Neural progenitor cell (in vitro differentiated cells): Measurements from ENCODE around the gene PRR7. TPM values are rescaled to one million over a fixed set of nuclear protein-coding genes. Genes with fewer than 3 reads are reported as not detected.
A peak's percentile ranks its signal among the peaks of the same experiment; 100 is the strongest.

Source experiments
- DNase-seq: peaks from one replicate; pipeline ENCODE4 v3.0.0-alpha.2; 2016; ENCODE audit warnings: low spot score
- H2AFZ ChIP-seq: fragments of 200-600 bp; sonication (generic); replicated peaks from 2 replicates; pipeline ENCODE4 v1.6.1; 2016; ENCODE audit warnings: antibody characterized with exemption
- H3F3A ChIP-seq: fragments of 200-600 bp; sonication (generic); 2 replicates; pipeline ENCODE4 v1.6.1; 2016; ENCODE audit warnings: antibody characterized with exemption, low read depth
- H3K27ac ChIP-seq: fragments of 200-600 bp; sonication (generic); 2 replicates; pipeline ENCODE4 v1.5.1; 2016; ENCODE audit warnings: mild to moderate bottlenecking
- H3K27me3 ChIP-seq: fragments of 200-600 bp; sonication (generic); 2 replicates; pipeline ENCODE4 v1.6.1; 2016; ENCODE audit warnings: mild to moderate bottlenecking, moderate library complexity
- H3K36me3 ChIP-seq: fragments of 200-600 bp; sonication (generic); 2 replicates; pipeline ENCODE4 v1.5.1; 2016
- H3K4me1 ChIP-seq: fragments of 200-600 bp; sonication (generic); 2 replicates; pipeline ENCODE4 v1.6.1; 2016; ENCODE audit warnings: mixed run types
- H3K4me2 ChIP-seq: fragments of 200-600 bp; sonication (generic); 2 replicates; pipeline ENCODE4 v1.6.1; 2016
- H3K4me3 ChIP-seq: fragments of 200-600 bp; sonication (generic); 2 replicates; pipeline ENCODE4 v1.5.1; 2016
- H3K79me2 ChIP-seq: fragments of 200-600 bp; sonication (generic); 2 replicates; pipeline ENCODE4 v1.6.1; 2016; ENCODE audit warnings: low read depth
- H3K9ac ChIP-seq: fragments of 200-600 bp; sonication (generic); 2 replicates; pipeline ENCODE4 v1.6.1; 2016
- H3K9me3 ChIP-seq: fragments of 200-600 bp; sonication (generic); 2 replicates; pipeline ENCODE4 v1.5.1; 2016; ENCODE audit warnings: low read depth
- H4K20me1 ChIP-seq: fragments of 200-600 bp; sonication (generic); 2 replicates; pipeline ENCODE4 v1.6.1; 2016; ENCODE audit warnings: low read depth
- H3K27ac Mint-ChIP-seq: 3 replicates; pipeline ENCODE4 v1.8.0; 2021; ENCODE audit warnings: mixed read lengths
- H3K27me3 Mint-ChIP-seq: 2 replicates; pipeline ENCODE4 v1.8.0; 2022; ENCODE audit warnings: low read depth, mild to moderate bottlenecking, inconsistent platforms, moderate library complexity, mixed read lengths; ENCODE audit not compliant: insufficient read depth
- H3K36me3 Mint-ChIP-seq: 3 replicates; pipeline ENCODE4 v1.8.0; 2021; ENCODE audit warnings: mixed read lengths
- H3K4me1 Mint-ChIP-seq: 3 replicates; pipeline ENCODE4 v1.8.0; 2021; ENCODE audit warnings: mixed read lengths
- H3K4me3 Mint-ChIP-seq: 3 replicates; pipeline ENCODE4 v1.8.0; 2021; ENCODE audit warnings: mild to moderate bottlenecking, moderate library complexity, mixed read lengths
- H3K9me3 Mint-ChIP-seq: 3 replicates; pipeline ENCODE4 v1.8.0; 2020; ENCODE audit warnings: mixed read lengths
- EZH2 ChIP-seq: fragments of 200-600 bp; sonication (generic); IDR thresholded peaks from 2 replicates; pipeline ENCODE4 v1.6.1; 2017; ENCODE audit warnings: antibody characterized with exemption, mild to moderate bottlenecking, moderate library complexity
- EZH2phosphoT487 ChIP-seq: fragments of 200-600 bp; sonication (generic); IDR thresholded peaks from 2 replicates; pipeline ENCODE4 v1.6.1; 2017; ENCODE audit warnings: antibody characterized with exemption
- total RNA-seq: library from RNA; depleted of rRNA; stranded (reverse); fragments of >200 nt; gene quantifications from 2 replicates; pipeline ENCODE4 v1.2.3, GENCODE V29; 2015; ENCODE audit warnings: low replicate concordance
- TF ChIP-seq, protein P1 (sequence below): fragments of 200-600 bp; sonication (generic); IDR thresholded peaks from 2 replicates; pipeline ENCODE4 v1.5.1; 2017; ENCODE audit warnings: antibody characterized with exemption, mild to moderate bottlenecking

PRR7 gene
- total RNA-seq, 1 donor from 2014 or later, result 4.5 TPM

DNA sequence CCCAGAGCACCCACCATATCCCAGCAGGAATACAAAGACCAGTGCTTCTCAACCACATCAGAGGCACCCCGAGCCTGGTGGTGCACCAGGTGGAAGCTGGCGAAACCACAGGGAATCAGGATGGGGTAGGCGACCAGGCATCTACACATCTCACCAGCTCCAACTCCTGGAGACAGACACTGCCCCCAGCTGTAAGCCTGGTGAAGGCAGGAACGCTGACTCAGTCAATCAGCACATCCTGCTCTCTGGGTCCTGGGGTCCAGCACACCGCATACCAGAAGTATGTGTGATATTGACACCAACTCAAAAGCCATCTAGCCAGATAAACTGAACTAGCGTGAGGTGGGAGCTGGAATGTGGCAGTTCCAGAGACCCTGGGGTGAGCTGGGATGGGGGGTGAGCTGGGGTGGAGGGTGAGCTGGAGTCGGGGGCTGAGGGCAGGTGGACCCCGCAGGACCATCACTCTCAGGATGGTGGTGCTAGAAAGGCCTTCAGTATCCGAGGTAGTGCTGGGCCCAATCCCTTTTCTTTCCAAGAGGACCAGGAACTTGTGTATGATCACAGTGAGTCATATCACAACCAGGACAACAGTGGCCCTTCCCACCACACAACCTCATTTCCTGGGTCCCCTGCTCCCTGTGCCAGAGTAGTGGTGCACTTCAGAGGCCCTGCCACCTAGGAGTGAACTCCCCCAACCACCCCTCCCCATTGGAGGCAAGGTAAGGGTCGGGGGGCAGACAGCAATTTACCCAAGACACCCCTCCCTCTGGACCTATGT lies 24.3 kb downstream of the PRR7 start:
- Histone ChIP-seq H3F3A (peaks cover 48% of the 10 kb centered on the region), H3K79me2 (peaks cover 66% of the 10 kb centered on the region), H3K27me3 (no peaks in the 10 kb centered on the region), H2AFZ (no peak overlapping the region), H3K27ac (peak overlapping the region; percentile 70), H3K4me3 (peak overlapping the region; percentile 100), H3K4me1 (peaks cover 38% of the 10 kb centered on the region), H3K9me3 (no peaks in the 10 kb centered on the region), H4K20me1 (peaks cover 52% of the 10 kb centered on the region), H3K4me2 (peak overlapping the region; percentile 99), H3K36me3 (peaks cover 6% of the 10 kb centered on the region), H3K9ac (peak overlapping the region; percentile 29)
- DNase-seq, result no peak
- peaks cover 1% of the 10 kb centered on the region for H3K9me3 Mint-ChIP-seq
- H3K4me1 Mint-ChIP-seq, result peaks cover 51% of the 10 kb centered on the region
- peak overlapping the region; percentile 99 for H3K27ac Mint-ChIP-seq
- H3K4me3 Mint-ChIP-seq, result peak overlapping the region; percentile 90
- H3K36me3 Mint-ChIP-seq, result peaks cover 26% of the 10 kb centered on the region
- TF ChIP-seq, protein P1, sequence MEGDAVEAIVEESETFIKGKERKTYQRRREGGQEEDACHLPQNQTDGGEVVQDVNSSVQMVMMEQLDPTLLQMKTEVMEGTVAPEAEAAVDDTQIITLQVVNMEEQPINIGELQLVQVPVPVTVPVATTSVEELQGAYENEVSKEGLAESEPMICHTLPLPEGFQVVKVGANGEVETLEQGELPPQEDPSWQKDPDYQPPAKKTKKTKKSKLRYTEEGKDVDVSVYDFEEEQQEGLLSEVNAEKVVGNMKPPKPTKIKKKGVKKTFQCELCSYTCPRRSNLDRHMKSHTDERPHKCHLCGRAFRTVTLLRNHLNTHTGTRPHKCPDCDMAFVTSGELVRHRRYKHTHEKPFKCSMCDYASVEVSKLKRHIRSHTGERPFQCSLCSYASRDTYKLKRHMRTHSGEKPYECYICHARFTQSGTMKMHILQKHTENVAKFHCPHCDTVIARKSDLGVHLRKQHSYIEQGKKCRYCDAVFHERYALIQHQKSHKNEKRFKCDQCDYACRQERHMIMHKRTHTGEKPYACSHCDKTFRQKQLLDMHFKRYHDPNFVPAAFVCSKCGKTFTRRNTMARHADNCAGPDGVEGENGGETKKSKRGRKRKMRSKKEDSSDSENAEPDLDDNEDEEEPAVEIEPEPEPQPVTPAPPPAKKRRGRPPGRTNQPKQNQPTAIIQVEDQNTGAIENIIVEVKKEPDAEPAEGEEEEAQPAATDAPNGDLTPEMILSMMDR, result no peak
- TF ChIP-seq EZH2phosphoT487, result no peak
- TF ChIP-seq EZH2, result no peak
- peaks cover 27% of the 10 kb centered on the region for H3K27me3 Mint-ChIP-seq

DNA sequence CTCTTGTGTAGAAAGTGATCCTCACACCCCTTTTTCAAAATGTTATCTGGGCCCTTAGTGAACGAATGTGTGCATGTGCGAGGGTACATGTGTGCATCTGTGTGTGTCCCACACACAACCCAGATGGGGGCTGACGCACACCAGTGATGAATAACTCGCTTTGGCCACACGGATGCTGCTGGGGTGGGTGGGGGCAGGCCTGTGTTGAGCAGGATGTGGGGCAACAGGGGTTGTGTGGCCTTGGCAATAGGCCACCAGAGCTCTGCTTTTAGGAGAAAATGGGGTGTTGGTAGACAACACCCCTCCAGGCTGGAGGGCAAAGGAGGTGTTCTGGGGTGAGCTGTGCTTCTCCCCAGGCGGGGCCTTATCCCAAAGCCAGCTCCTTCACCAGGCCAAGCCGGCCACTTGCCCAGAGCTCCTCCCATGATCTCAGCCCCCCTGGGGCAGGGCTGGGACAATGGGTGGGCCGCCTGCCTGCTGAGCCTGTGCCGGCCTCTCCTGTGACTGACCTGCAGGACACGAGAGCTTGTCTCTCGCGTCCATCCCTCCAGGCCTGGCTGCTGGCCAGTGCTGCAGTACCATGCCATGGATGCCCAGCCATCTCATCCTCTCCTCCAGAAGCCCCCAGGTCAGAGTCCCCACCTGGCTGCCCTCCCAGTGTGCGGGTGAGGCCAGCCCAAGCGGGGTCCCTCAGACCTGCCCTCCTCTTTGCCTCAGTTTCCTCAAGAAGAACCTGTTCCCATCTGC lies 25.2 kb downstream of the PRR7 start:
- Histone ChIP-seq H3K9ac (peak overlapping the region; percentile 93), H4K20me1 (peaks cover 54% of the 10 kb centered on the region), H3K4me2 (peak overlapping the region; percentile 99), H3K27ac (peak overlapping the region; percentile 13), H2AFZ (no peak overlapping the region), H3F3A (peaks cover 43% of the 10 kb centered on the region), H3K4me3 (peak overlapping the region; percentile 100), H3K4me1 (peaks cover 38% of the 10 kb centered on the region), H3K79me2 (peaks cover 58% of the 10 kb centered on the region), H3K9me3 (no peaks in the 10 kb centered on the region), H3K27me3 (no peaks in the 10 kb centered on the region), H3K36me3 (no peaks in the 10 kb centered on the region)
- DNase-seq, result no peak
- peaks cover 27% of the 10 kb centered on the region for H3K27me3 Mint-ChIP-seq
- H3K9me3 Mint-ChIP-seq, result no peaks in the 10 kb centered on the region
- peak overlapping the region; percentile 90 for H3K4me3 Mint-ChIP-seq
- TF ChIP-seq EZH2, result no peak
- TF ChIP-seq, protein P1, result no peak
- no peak for TF ChIP-seq EZH2phosphoT487
- H3K27ac Mint-ChIP-seq, result peak overlapping the region; percentile 82
- H3K36me3 Mint-ChIP-seq, result peaks cover 19% of the 10 kb centered on the region
- H3K4me1 Mint-ChIP-seq, result peaks cover 56% of the 10 kb centered on the region

DNA sequence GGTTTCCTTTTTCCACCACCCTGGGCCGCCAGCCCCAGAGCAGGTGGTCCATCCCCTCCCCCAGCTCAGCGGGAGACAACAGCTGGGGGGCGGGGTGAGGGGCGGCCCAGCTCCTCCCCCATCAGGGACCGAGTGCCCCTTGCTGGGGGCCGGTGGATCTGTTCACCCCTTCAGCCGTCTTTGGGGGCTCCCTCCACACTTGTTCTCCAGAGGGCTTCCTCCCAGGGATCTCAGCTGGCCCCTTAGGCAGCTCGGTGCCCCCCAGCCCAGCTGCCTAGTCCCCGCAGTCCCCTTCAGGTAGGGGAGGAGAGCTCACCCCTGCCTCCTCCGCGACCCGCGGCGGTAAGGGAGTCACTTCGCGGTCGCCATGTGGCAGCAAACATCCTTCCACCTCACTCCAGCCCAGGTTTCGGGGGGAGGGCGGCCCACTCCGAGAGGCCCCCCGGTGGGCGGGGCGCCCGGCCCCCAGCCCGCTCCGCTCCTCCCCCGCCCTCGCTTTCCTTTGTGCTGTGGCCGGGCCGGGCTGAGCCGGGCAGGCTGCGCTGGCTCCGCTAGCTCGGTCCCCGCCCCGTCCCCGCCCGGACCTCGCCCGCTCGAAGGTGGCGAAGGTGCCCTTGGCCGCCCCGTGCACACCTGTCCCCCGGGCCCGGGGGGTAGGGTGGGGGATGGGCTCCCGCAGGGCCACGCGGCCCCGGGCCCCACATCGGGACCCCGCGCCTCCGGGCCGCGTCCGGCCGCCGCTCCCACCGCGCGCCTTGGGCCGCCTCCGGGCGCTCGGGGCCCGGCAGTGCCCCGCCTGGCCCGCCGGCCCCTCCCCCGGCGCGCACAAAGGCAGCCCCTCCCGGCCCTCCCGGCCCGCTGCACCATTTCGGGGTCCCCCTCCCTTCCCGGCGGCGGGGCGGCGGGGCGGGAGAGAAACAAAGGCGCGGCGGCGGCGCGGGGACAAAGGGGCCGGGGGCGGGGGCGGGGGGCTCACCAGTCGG lies 26.1 kb downstream of the PRR7 start:
- peak; percentile 84 for DNase-seq
- peaks cover 59% of the 10 kb centered on the region for H3K4me1 Mint-ChIP-seq
- TF ChIP-seq EZH2, result no peak
- TF ChIP-seq EZH2phosphoT487, result no peak
- TF ChIP-seq, protein P1, result no peak

More for the DNA sequence above, 26.1 kb downstream of the PRR7 start:
- Histone ChIP-seq H3K36me3 (no peaks in the 10 kb centered on the region), H3K79me2 (peaks cover 52% of the 10 kb centered on the region), H4K20me1 (peaks cover 52% of the 10 kb centered on the region), H3F3A (peaks cover 46% of the 10 kb centered on the region), H3K9ac (peak overlapping the region; percentile 93), H3K4me1 (peaks cover 38% of the 10 kb centered on the region), H3K27ac (peak overlapping the region; percentile 95), H3K4me2 (peak overlapping the region; percentile 99), H3K27me3 (no peaks in the 10 kb centered on the region), H3K9me3 (no peaks in the 10 kb centered on the region), H3K4me3 (peak overlapping the region; percentile 100), H2AFZ (no peak overlapping the region)
- H3K9me3 Mint-ChIP-seq, result no peaks in the 10 kb centered on the region
- H3K36me3 Mint-ChIP-seq, result peaks cover 12% of the 10 kb centered on the region
- peaks cover 25% of the 10 kb centered on the region for H3K27me3 Mint-ChIP-seq
- H3K27ac Mint-ChIP-seq, result peak overlapping the region; percentile 82
- peak overlapping the region; percentile 90 for H3K4me3 Mint-ChIP-seq
